NCI-H226 (cell line): ENCODE measurements around the gene LRRTM1.

Source experiments
- DNase-seq: peaks from one replicate; pipeline ENCODE4 v3.0.0-alpha.2; 2015

Gene LRRTM1

DNA sequence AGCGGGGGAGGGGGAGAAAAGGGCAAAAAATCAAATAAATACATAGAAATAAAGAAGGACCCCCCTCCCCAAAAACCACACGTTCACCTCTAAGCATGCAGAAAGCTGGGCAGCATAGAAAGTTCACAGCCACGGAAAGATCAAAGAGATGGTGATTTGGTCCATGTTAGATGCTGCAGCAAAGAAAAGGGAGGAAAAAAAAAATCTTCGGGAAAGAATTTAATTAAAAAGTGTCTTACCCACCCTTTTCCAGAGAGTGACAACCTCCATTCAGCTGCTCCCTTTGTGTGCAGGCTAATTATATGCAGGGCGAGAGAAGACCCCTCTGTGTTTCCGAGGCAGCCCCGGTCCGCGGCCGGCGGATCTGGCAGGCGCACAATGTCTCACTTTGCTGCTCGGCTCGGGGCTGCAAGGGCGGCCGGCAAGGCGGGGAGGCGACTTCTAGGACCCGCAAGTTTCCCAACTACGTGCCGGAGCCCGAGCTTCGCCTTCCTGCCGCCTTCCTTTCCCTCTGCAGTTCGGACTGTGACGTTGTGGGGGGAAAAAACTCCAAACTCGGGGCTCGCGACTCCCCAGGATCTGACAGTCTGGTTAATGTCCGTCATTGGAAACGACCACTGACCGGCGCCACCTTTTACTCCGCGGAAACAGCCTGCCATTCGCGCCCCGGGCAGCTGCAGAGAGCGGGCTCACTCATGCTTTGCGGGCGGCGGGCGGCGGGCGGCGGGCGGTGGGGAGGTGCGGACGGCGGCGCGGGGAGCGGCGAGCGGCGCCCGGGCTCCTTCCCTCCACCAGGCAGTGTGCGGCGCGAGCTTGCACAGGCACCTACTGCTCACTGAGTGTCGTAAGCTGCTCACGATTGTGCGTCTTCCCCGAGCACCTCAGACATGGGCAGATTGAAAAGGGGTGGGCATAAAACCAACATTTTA is at the start of gene LRRTM1:
Gene LRRTM1, minus strand, starts transcription at position 844 of the 929 bp plus-strand sequence. CDS start 933 bp downstream, outside the sequence.
- no peak for DNase-seq

- no peak for DNase-seq
These were observed 46.7 kb upstream of the LRRTM1 start for GRCh38 chr2:80351231-80351630.

DNA sequence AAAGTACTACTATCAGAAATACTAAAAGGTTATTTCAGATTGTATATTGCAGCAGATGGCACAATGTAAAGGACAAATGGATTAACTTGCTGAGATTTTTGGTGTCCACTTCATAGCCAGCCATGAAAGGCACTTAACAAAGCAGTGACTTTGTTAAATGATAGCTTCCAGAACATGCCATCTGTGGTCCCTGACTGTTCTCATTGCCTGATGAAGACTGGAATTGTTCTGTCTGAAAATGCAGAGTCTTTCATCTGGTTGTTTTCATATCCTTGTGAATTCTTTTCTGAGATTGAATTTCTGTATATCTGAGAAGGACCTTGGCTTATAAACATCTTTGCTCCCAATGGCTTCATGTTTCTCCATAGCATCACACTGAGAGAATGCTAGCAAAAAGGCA is 44.4 kb upstream of the LRRTM1 start:
- DNase-seq: no peak

GRCh38 chr2:80348078-80348477 is 43.5 kb upstream of the LRRTM1 start:
- no peak for DNase-seq

- DNase-seq: no peak
These were observed 35.5 kb upstream of the LRRTM1 start for GRCh38 chr2:80340022-80340421.

DNA sequence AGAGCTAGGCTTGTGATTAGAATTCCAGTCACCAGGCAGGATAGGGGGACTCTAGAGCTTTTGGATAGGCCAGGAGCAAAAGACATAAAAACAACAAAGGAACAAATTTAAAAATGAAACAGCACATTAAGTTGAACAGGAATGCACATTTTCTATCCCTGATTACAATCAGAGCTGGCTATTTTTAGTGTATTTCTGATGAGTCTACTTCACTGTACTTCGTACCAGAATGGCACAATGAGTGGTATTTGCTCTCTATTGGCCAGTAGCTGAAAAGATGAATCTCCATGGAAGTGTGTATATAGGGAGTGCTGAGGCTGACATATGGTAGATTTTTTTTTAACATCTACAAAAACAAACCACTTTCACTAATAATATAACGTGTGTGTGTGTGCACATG is 34.2 kb upstream of the LRRTM1 start:
- DNase-seq: no peak

DNA sequence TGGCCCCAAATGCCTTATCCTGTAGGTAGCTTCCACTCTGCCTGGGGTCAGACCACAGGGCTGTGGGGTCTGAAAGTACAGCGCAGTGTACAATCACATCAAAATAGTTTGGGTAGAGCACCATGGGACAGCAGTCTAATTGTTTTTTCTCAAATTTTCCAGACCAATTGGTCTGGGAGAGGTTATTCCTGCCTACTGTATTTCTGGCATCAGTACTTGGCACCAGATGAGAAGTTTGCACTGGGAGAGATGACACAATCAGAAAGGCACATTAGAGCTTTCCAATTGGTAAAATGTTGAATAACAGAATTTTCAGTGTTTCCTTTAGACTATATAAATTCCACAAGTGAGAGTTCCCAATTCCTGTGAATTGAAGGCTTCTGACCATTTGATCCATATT is 30.9 kb upstream of the LRRTM1 start:
- no peak for DNase-seq

GRCh38 chr2:80333886-80334285 is 29.3 kb upstream of the LRRTM1 start:
- DNase-seq: no peak

DNA sequence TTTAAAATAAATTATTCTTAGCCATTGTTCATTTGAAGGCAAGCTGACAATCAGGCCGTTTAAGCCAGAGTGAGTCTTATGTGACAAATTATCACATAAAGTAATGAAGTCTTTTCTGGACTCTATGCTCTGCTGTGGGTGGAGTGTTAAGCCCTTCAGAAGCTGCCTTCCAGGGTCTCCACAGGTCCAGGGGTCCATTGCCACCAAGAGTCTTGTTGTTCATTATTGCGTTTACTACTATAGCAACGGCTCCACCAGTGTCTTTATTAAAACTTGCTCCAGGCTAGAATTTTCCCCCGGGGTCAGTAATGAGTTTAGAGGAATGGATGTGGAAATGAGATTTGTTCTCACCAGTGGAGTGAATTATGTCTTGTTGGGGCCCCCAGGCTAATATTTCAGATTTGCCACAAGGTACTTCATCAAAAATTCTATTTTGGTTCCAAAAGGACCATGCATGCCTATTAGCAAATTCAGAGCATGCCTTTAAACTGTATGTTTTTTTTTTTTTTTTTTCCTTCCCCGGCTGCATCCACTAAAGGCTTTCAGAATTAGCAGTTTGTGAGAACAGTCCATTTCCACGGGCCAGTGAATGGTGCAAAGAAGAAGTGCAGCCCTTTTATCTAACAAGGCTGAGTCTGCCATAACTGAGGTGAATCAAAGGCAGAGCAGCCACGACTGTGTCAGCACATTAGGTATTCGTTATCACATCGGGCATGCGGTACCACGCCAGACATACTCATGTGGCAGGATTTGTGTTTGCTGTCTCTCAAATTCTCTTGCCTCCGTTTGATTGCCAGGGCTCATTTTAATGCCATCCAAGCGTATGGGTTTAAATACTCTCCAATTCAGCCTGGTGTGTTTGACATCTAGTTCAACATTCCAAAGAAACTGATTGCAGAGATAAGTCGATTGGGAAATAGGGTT is 26.2 kb upstream of the LRRTM1 start:
- no peak for DNase-seq

- DNase-seq: no peak
These were observed 24.9 kb upstream of the LRRTM1 start for GRCh38 chr2:80329491-80329890.

GRCh38 chr2:80328159-80328571 is 23.6 kb upstream of the LRRTM1 start:
- no peak for DNase-seq

GRCh38 chr2:80326861-80327260 is 22.3 kb upstream of the LRRTM1 start:
- no peak for DNase-seq

DNA sequence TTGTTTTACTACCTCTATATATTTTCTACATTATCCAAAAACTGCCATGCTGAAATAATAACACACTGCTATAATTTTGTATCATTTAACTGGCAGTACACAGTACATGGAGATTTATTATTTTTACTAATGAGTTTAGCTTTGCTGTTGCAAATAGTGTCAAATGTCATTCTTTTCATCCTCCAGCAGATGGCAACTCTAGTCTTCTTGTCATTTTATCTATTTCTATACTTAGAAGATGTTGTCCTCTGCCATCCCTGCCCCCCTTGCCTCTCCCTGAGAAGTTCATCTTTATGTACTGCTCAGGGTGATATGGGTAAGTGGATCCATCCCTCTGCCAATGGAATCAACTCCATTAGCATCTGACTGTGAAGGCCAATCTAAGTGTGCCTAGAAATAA is 21.7 kb upstream of the LRRTM1 start:
- DNase-seq: no peak

DNA sequence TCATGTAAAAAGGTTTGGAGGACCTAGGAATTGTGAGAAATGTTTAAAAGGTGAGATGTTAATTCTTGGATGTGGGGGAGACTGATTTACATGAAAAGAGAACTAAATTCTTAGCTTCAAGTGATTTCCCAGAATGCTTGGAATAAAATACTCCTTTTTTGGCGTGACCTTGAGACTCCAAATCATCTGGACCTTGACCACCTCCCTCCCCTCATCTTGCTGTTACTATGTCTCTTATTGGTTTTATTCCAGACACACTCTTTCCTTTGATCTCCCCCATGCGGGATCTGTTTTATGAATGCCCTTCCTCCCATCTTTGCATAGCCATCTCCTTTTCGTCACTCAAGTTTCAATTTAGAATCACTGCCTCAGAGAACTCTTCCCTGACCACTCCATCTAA is 20.0 kb upstream of the LRRTM1 start:
- DNase-seq: no peak

GRCh38 chr2:80323610-80324009 is 19.1 kb upstream of the LRRTM1 start:
- no peak for DNase-seq

DNA sequence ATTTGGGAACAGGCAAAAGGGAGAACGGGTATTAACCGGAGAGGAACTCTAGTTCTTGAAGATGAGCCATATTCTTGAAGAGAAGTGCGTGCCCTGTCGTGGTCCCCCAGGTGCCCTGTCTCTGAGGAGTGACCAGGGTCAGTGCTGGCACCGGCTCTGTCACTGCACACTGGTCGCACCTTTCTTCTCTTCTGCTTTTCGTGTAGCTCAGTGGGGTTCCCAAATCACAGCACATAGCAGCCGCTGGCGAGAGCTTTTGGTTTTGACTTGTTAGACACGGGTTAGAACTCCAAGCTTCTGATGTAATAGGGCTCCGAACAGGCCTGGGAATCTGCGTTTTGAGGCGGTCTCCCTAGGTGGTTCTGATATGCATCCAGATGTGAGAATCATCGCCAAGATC is 18.4 kb upstream of the LRRTM1 start:
- no peak for DNase-seq

DNA sequence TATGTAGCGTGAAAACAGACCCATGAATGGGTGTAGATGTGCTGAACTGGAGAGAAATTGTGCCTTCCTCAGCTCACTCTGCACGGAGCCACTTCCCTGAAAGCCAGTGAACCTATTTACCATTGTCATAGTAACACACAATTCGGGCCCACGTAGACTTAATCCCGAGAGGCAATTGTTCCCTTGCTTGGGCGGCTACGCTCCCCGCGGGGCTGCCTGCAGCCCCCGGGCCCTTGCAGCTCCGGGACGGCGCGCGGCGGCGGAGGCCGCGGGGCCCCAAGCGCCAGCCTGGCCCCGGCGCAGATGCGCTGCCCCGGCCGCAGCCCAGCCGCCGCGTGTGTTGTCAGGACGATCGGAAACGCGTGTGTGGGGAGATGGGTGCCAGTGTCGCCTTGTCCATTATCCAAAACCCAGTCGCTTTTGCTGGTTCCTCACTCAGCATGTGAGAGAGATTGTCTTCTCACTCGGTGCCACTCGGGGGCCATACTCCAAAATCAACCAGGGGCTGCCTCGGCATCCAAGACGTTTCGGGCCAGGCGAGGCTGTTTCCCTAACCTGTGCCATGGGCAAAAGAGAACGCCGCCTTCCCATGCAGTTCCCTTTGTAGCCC is 17.9 kb upstream of the LRRTM1 start:
- no peak for DNase-seq

GRCh38 chr2:80312282-80312839 is 7.8 kb upstream of the LRRTM1 start:
- no peak for DNase-seq

- DNase-seq: no peak
These were observed 6.8 kb upstream of the LRRTM1 start for GRCh38 chr2:80311304-80311703.

DNA sequence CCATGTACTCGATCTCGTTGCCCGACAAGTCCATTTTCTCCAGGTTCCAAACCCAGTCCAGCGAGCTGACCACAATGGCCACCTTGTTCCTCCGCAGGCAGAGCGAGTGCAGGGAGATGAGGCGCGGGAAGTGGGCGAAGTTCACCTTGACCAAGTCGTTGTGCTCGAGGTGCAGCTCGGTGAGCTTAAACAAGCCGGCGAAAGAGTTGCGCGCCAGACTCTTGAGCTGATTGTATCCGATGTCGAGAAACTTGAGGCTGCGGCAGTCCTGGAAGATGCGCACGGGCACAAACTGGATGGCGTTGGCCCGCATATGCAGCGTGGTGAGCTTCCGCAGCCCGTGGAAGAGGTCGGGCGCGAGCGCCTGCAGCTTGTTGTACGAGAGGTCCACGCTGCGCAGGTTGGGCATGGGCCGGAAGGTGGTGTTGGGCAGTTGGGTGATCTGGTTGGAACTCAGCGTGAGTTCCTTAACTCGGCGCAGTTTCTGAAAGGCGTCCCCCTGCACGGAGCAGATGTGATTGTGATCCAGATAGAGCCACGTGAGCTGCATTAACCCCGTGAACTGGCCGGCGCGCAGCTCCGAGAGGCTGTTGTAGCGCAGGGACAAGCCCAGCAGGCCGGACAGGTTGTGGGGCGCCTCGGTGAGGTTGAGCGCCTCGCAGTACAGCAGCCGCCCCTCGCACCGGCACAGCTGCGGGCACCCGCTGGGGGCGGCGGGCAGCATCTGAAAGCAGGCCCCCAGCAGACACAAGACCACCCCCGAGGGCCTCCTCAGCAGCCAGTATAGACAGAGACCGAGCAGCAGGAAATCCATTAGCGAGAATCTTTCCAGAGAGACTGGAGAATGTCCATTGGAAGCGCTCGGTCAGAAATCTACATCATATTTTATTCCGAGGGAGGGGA is 1.3 kb downstream of the LRRTM1 start:
- no peak for DNase-seq

DNA sequence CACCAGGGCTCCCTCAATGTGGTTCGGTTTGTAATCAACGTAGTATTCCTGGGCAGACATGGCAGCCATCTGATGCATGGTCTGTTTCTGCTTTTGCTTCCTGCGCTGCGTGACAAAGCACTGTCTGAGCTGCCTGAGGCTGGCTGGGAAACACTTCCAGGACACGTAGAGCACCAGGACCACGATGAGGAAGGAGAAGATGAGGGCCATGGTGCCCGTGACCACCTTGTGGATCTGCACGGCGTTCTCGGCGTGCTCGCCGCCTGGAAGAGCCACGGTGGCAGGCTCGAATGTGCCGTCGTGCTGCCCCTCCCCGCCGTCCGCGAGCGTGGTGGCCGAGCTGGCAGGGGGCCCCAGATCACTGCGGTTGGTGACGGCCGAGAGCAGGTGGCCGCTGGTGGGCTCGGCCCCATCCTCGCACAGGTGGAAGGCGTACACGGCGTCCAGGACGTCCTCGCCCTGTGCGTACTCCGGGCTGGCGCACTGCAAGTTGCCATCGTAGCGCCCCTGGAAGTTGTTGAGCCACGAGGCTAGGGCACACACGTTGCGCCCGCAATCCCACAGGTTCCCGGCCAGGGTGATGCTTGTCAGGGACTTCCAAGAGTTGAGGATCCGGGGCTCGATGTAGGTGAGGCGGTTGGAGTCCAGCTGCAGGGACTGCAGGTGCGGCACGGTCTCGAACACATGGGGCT is 2.1 kb downstream of the LRRTM1 start:
- no peak for DNase-seq
